ENCODE results near the gene SPTLC2.

The SPTLC2 gene

DNA sequence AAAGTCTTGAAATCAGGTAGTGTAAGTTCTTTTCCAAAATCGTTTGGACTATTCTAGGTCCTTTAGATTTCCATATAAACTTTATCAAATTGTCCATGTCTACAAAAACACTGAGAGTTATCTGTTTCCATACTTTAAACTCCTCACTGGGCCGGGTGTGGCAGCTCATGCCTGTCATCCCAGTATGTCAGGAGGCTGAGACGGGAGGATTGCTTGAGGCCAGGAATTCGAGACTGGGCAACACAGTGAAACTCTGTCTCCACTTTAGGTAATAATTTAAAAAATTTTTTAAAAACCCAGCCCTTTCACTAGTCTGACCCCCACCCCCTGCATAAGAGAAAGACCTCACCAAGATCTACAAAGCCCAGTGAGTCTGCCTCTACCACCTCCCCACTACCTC, 111.4 kb downstream of the SPTLC2 start:
- no peak for TF ChIP-seq POLR2A (IDR thresholded peaks at IDR 0.05; ENCODE audit: low read depth, low read length)
- FAIRE-seq (no peak), DNase-seq (ENCODE audit: insufficient read length, low spot score) (no peak)

DNA sequence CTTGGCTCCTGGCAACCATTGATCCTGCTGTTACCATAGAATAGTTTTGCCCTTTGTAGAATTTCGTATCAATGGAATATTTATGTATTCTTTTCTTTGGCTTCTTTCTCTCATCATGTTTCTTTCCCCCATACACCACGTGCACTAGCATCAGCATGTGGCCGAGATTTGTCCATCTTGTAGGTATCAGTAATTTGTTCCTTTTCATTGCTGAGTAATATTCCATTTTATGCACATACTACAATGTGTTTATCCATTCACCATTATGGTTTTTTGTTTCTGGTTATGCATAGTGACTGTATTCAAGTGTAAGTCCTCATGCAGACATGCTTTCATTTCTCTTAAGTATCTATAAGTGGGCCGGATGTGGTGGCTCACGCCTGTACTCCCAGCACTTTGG, 113.3 kb downstream of the SPTLC2 start:
- no peak for DNase-seq (ENCODE audit: insufficient read length, low spot score)
- no peak for TF ChIP-seq POLR2A (IDR thresholded peaks at IDR 0.05; ENCODE audit: low read depth, low read length)
- FAIRE-seq: no peak

DNA sequence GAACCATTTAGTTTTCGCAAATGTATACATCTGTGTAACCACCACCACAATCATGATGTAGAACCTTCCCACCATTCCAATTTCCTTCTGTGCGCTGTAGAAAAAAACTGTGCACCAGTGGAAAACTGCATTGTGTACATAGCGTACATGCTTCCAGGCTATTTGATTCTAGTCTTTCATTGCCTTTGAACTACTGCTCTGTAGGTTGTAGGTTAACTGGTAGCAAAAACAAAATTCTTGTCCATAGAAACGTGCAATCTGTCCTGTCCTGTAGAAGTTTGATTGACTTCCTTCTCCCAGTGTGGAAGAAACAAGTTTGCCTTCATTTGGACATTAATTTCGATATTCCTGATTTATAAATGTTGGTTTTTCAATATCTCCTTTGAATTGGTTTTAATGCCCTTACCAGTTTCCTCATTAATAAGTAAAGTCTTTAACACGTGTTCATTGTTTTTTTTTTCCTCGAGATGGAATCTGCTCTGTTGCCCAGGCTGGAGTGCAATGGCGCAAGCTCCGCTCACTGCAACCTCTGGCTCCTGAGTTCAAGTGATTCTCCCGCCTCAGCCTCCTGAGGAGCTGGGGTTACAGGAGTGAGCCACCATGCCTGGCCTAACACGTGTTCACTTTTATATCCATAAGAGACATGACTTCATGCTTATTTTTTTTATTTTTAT, 114.2 kb downstream of the SPTLC2 start:
- TF ChIP-seq POLR2A (IDR thresholded peaks at IDR 0.05; ENCODE audit: low read depth, low read length): no peak
- no peak for FAIRE-seq
- no peak for DNase-seq (ENCODE audit: insufficient read length, low spot score)

DNA sequence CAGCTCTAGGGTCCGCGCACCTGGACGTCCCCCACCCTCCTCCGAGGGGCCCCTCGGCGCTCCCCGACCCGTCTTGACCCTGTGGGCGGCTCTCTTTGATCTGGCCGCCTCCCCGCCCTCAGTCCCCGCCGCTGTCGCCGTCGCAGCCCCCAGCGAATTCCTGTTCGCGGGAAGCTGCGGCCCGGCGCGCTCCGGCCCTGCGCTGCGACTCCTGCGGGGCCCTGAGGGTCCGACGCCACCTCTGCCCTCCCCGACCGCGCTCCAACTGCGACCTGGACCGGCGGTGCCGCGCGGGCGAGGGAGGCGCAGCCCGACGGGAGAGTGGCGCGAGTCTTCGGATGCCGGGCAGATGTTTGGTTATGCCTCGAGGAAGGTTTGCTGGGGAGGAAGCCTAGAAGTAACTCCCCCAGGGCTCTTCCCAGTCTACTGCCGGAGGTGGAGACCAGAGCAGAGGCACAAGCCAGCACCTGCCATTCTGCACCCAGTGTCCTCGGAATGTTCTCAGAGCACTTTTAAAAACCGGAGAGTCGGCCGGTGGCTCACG, 117.4 kb downstream of the SPTLC2 start:
- FAIRE-seq: no peak
- TF ChIP-seq POLR2A (IDR thresholded peaks at IDR 0.05; ENCODE audit: low read depth, low read length): no peak
- DNase-seq (ENCODE audit: insufficient read length, low spot score): no peak

DNA sequence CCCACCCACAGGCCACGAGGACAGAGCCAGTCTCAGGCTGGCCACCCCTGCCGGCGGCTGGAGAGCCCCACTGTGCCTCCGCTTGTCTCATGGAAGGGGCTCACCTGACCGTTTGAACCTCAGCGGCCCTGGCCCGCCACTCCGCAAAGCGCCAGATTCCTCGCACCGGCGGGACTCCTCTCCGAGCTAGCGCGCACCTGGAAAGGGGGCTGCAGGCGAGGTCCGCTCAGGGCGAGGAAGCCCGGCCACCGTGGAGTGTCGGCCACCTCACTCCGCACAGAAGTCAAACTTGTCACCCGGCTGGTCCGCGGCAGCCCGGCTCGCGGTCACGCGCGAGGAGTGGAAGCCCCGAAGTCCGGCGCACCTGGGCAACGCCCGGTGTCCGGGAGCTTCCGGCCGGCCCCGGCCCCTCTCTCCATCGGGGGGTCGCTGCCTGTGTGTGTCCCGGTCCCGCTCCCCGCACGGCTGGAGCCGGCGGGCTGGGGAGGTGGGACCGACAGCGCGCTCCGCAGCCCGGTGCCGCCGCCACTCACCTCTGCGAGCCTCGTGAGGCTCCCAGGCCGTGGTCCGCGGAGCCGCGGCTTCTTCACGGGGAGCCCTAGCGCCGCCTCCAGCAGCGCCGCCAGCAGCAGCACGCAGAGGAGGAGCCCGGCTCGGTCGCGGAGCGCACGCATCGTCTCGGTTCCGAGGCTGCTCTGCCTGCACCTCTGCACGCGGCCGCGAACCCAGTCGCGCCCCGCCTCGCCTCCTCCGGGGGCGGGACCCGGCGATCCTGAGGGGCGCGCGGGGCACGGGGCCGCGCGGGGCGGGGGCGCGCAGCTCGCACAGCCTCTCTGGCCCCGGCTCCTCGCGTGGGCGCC, 118.1 kb downstream of the SPTLC2 start, which contains the start of gene ISM2:
Gene ISM2, minus strand, starts transcription at position 697 of the 860 bp plus-strand sequence. Its CDS starts 23 bp downstream, at position 674.
- FAIRE-seq (no peak), DNase-seq (ENCODE audit: insufficient read length, low spot score) (no peak)
- TF ChIP-seq POLR2A (IDR thresholded peaks at IDR 0.05; ENCODE audit: low read depth, low read length): no peak

DNA sequence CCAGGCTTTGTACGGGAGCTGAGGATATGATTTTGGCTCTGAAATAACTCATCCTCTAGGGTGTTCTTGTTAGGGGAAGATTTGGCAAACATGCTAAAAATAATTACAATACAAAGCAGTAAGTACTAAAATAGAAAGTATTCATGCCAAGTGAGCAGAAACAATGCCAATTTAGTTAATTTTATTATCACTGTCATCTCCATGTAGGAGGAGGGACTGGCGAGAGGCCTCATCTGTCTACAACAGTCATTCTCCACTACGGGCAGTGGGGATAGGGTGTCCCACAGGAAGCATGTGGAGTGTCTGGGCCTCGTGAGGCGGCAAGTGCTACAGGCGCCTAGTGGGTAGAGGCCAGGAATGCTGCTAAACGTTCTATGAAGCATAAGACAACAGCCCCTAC, 121.1 kb downstream of the SPTLC2 start:
- DNase-seq (ENCODE audit: insufficient read length, low spot score) (no peak), FAIRE-seq (no peak)
- no peak for TF ChIP-seq POLR2A (IDR thresholded peaks at IDR 0.05; ENCODE audit: low read depth, low read length)

DNA sequence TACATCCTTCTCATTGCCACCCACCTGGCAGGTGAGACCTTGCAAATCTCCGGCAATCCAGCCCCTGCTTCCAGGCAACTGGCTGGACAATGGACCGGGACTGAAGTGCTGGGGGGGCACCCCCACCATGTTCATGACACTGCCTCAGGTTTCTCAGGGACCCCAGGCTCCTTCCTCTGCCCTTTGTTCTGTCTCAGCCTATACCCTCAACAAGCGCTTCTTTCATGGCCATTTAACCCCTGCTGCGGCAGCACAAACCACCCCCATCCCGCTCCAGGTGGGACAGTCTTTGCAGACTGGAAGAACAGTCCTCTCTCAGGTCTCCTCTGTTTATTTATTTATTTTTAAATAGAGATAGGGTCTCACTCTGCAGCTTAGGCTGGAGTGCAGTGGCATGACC, 125.4 kb downstream of the SPTLC2 start:
- no peak for TF ChIP-seq POLR2A (IDR thresholded peaks at IDR 0.05; ENCODE audit: low read depth, low read length)
- no peak for FAIRE-seq
- DNase-seq (ENCODE audit: insufficient read length, low spot score): no peak

DNA sequence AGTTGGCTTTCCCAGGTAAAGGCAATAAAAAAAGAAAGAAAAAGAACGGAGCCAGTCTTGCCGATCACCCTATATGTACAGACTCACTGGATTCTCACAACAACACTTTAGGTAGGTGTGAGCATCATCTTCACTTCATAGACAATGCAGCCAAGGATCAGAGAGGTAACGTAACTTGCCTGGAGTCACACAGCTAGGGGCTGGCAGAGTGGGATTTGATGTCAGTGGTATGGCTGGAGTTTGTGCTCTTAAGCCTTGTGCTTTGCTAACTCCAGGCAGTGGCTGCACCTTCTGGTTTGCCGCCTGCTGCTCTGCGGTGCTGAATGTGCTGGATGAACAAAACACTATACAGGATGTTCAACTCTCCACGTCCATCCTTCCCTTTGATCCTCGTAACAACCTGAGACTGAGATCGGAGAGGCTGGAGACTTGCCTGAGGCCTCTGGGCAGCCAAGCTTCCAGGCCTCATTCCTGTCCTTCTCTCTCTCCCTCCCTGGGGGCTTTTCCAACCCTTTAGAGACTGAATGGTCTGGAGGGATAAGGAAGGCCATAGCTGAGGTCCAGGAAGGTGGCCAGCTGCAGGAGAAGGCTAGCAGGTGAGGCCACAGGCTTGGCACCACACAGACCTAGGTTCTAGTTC, 126.0 kb downstream of the SPTLC2 start:
- FAIRE-seq: no peak
- DNase-seq (ENCODE audit: insufficient read length, low spot score): no peak
- no peak for TF ChIP-seq POLR2A (IDR thresholded peaks at IDR 0.05; ENCODE audit: low read depth, low read length)

DNA sequence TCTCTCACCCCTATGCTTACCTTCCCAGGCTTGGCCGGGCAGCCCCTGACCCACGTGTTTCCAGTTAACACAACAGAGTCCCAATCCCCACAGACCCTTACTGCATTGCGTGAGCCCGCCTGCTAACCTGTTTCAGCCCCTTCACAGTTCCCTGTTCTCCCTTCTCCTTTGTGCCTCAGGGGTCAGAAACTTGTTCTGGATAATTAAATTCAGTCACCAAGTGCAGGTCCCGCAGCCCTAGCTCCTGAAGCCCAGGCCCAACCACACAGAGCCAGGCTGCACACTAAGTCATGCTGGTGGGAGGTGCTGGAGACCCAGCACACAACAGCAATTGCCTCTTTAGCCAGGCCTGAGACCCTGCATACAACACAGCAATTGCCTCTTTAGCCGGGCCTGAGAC, 127.4 kb downstream of the SPTLC2 start:
- DNase-seq (ENCODE audit: insufficient read length, low spot score): no peak
- FAIRE-seq: no peak
- no peak for TF ChIP-seq POLR2A (IDR thresholded peaks at IDR 0.05; ENCODE audit: low read depth, low read length)

DNA sequence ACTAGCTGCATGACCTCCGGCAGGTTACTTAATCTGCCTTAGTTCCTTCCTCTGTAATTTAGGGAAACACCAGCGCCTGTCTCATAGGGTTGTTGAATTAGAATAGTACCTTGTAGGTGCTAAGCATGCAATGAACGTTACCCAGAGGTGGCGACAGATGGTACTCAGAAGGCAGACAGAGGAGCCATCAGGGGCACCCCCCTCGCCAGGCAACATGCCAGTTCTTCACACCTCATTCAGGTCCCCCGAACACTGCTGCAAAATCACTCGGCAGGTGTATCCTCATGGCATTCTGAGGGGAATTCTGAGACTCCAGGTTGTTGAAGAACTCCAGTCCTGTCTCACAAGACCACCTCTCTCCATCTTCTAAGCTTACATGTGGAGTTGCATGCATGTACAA, 127.9 kb downstream of the SPTLC2 start:
- TF ChIP-seq POLR2A (IDR thresholded peaks at IDR 0.05; ENCODE audit: low read depth, low read length): no peak
- no peak for DNase-seq (ENCODE audit: insufficient read length, low spot score)
- FAIRE-seq: no peak

DNA sequence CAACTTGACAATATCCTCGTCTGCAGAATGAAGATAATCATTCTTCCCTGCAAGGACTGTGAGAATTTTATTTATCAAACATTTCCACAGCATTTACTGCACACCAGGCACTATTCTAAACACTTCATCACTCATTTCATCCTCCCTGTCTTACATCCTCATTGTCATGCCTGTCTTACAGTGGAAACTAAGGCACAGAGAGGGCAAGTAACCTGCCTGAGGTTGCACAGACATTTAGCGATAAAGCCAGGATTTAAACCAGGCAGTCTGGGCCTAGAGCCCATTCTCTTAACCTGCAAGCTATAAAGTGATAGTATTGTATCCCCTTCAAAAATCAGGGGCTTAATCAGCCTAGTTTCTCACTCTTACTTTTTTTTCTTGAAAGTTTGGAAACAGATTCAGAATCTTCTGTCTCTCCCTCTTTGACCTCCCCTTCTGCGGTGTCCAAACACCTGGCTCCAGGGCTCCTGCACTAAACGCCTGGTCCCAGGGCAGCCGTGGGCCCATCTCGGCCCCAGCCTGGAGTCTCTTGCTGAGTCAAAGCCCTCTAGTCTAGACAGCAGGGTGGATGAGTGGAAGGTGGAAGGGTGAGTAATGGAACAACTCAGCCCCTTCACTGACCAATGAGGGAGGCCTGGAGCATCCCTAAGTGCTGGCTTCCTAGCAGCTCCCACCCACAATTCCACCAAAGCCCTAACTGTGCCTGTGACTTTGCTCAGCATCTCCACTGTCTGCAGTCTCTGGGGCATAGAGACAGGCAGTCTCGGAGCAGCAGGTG, 130.3 kb downstream of the SPTLC2 start:
- no peak for TF ChIP-seq POLR2A (IDR thresholded peaks at IDR 0.05; ENCODE audit: low read depth, low read length)
- peak; percentile 90 for DNase-seq (ENCODE audit: insufficient read length, low spot score)
- peak; percentile 41 for FAIRE-seq

DNA sequence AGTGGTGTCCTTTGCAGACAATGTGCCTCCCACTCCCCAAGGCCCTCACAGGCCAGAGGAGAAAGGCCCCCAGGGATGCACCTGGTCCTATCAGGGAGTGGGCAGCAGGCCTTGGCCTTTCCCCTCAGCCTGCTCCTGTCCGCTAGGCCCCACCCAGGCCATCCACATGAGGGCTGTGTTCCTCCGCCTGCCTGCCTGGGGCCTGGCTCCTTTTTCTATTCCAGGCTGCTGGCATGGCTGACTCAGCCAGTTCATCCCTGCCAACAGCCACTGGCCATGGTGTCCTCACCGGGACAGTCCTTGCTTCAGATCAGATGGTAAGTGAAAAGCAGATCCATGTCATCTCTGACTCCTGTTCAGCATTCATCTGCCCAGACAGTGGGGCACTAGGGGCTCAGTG, 131.2 kb downstream of the SPTLC2 start:
- peak; percentile 31 for DNase-seq (ENCODE audit: insufficient read length, low spot score)
- no peak for TF ChIP-seq POLR2A (IDR thresholded peaks at IDR 0.05; ENCODE audit: low read depth, low read length)
- no peak for FAIRE-seq

DNA sequence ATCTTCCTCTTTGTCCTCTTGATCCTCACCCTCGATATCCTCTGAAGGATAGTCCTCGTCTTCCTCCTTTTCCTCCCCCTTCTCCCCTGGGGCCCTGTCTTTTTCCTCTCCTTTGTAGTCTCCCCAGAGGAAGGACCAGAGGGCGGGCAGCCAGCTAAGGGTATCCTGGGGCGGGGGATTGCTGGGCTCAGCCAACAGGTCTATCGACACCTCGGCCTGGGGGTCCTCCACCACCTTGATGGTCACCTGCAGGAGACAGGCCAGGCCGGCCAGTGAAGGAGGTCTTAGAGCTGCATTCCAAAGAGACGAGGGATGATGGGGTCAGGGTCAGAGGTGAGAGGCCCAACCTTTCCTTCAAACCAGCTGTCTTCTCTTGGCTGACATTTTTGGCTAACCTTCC, 134.0 kb downstream of the SPTLC2 start:
- DNase-seq (ENCODE audit: insufficient read length, low spot score) (no peak), FAIRE-seq (no peak)
- TF ChIP-seq POLR2A (IDR thresholded peaks at IDR 0.05; ENCODE audit: low read depth, low read length): no peak
